Ureter (tissue), 1 donor: ENCODE measurements around the gene MLNR. TPM values are rescaled to one million over a fixed set of nuclear protein-coding genes. Genes with fewer than 3 reads are reported as not detected.

ENCODE experiments used
- DNase-seq: peaks from one replicate; pipeline ENCODE4 v3.0.0-alpha.2; 2020; ENCODE audit warnings: low spot score
- total RNA-seq: library from RNA; stranded (reverse); gene quantifications from one replicate; pipeline ENCODE4 v1.2.4, GENCODE V29; 2023
- donor health status: DM: yes; HTN: yes; CAD: no.

MLNR gene
- total RNA-seq, 1 donor from 2014 or later: not detected

GRCh38 chr13:49226613-49227012 is 6.5 kb downstream of the MLNR start:
- DNase-seq: no peak

GRCh38 chr13:49234741-49235140 is 14.6 kb downstream of the MLNR start:
- DNase-seq: no peak

- no peak for DNase-seq
These were observed 15.8 kb downstream of the MLNR start for GRCh38 chr13:49235856-49236431.

- no peak for DNase-seq
These were observed 18.5 kb downstream of the MLNR start for GRCh38 chr13:49238621-49239020.

GRCh38 chr13:49240017-49240416 is 19.9 kb downstream of the MLNR start:
- DNase-seq: no peak

- no peak for DNase-seq
These were observed 21.2 kb downstream of the MLNR start for GRCh38 chr13:49241296-49241695.

GRCh38 chr13:49245101-49245500 is 25.0 kb downstream of the MLNR start:
- DNase-seq: no peak

GRCh38 chr13:49246850-49247642 is 26.9 kb downstream of the MLNR start:
- DNase-seq: no peak

- DNase-seq: peak; percentile 97
These were observed 27.8 kb downstream of the MLNR start, which contains the start of gene CDADC1 for GRCh38 chr13:49247643-49248621. Gene CDADC1, plus strand, starts transcription at chr13:49247925. Its CDS starts 113 bp downstream, at chr13:49248038.

GRCh38 chr13:49248622-49249002 is 28.5 kb downstream of the MLNR start:
- no peak for DNase-seq

- no peak for DNase-seq
These were observed 31.2 kb downstream of the MLNR start for GRCh38 chr13:49251326-49251725.

- DNase-seq: no peak
These were observed 33.2 kb downstream of the MLNR start for GRCh38 chr13:49253310-49253709.

- DNase-seq: no peak
These were observed 33.9 kb downstream of the MLNR start for GRCh38 chr13:49254007-49254406.

- DNase-seq: no peak
These were observed 36.7 kb downstream of the MLNR start for GRCh38 chr13:49256841-49257240.

GRCh38 chr13:49258089-49258796 is 38.1 kb downstream of the MLNR start:
- DNase-seq: no peak

GRCh38 chr13:49259586-49259985 is 39.4 kb downstream of the MLNR start:
- no peak for DNase-seq

- DNase-seq: no peak
These were observed 42.5 kb downstream of the MLNR start for GRCh38 chr13:49262634-49263033.

- no peak for DNase-seq
These were observed 45.7 kb downstream of the MLNR start for GRCh38 chr13:49265822-49266221.

- DNase-seq: no peak
These were observed 51.1 kb downstream of the MLNR start for GRCh38 chr13:49271264-49271663.
